Activated CD4-positive, alpha-beta T cell treated with anti-CD3 and anti-CD28 coated beads, Interleukin-2, amount 50 U/mL, for 1 hour (primary cell): ENCODE results near the gene TEX38.
A peak's percentile ranks its signal among the peaks of the same experiment; 100 is the strongest.
"Not testable (repeated sequence)": the region's sequence is repeated elsewhere in the genome, so short reads cannot be mapped to it uniquely, and the experiment has no call there.

Experiments used
- DNase-seq: peaks from one replicate; pipeline ENCODE4 v3.0.0-alpha.2; 2020

TEX38 gene

DNA sequence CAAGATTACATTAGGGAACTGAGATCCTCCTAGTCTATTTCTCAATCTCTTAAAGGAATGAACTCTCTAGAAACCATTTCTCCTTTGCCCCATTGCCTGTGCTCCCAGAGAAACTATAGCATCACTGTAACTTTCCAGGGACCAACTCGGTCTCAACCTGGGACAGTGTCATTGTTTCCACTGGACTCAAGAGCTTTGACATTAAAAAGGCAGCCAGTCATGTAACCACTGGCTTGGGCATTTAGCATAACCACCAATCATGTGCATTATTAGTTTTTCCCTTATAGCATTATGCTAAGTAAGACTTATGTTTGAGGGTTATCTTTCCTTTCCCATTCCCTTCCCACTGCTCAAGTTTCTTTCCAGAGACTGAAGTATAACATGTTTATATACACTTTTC lies 18.2 kb downstream of the TEX38 start:
- no peak for DNase-seq

- DNase-seq: no peak
Measured at GRCh38 chr1:46690931-46691421, 19.3 kb downstream of the TEX38 start.

DNA sequence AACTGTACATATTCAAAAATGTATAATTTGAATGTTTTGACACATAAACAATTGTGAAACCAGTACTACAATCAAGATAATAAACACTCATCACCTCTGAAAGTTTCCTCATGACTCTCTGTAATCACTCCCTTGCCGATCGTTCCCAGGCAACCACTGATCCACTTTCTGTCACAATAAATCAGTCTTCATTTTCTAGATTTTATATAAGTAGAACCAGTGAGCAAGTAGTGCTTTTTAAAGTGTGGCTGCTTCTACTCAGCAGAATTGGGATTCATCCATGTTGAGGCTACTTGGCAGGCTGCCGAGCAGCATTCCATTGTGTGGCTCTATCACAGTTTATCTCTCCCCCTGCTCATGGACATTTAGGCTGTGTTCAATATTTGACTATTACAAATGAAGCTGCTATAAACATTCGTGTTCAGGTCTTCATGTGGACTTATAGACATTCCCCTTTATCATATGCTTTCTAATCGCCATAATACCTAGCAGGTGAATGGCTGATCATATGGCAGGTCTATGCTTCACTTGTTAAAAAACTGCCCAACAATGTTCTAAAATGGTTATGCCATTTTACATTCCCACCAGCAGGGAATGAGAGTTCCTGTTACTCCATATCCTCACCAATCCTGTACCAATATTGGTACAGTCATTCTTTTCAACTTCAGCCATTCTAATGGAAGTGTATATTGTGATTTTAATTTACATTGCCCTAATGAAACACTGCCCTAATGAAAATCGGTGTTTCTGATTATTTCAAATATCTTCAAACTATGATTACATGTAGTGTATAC lies 20.5 kb downstream of the TEX38 start:
- DNase-seq: no peak

DNA sequence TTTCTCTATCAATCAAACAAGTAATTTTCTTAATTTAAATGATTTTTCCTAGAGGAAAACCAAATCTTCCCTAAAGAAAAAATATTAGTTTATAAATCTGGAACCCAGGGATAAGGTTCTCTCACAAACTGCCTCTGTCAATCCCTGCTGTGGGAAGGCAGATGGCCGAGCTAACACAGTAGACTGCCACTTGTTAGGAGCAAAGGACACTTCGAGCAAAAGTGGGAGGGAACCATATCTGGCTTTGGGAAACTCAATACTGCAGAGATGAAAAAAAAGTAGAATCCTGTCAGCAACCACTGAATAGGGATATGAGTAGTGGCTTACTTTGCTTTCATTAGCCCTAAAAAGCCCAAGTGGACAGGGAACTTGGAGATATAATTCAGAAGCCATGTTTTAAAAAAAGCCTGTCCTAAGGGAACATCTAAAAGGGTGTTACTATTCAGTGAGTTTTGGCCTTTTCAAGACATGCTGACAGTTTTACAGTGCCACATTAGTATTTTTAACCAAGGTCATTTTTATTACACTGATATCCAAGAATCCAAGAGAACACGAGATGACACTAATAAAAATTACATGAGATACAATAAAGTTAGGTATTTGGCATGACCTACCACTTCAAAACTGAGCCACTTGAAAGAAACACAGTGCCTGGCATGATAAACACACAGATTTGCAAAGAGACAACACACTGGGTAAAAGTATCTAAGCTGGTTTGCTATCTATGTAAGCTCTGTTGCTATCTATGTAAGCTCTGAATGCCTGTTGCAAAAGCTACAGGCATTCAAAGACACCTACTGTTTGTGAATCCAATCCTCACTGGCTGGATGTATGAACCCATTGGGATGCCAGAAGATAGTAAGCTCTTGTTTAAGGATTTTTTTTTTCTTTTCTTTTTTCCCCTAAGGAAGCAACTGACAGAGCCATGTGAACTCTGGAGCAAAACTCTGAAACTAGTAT lies 21.4 kb downstream of the TEX38 start:
- no peak for DNase-seq

DNA sequence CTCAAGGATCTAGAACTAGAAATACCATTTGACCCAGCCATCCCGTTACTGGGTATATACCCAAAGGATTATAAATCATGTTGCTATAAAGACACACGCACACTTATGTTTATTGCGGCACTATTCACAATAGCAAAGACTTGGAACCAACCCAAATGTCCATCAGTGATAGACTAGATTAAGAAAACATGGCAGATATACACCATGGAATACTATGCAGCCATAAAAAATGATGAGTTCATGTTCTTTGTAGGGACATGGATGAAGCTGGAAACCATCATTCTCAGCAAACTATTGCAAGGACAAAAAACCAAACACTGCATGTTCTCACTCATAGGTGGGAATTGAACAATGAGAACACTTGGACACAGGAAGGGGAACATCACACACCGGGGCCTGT lies 23.0 kb downstream of the TEX38 start:
- DNase-seq: not testable (repeated sequence)

- no peak for DNase-seq
Measured at GRCh38 chr1:46697053-46697452, 25.4 kb downstream of the TEX38 start.

DNA sequence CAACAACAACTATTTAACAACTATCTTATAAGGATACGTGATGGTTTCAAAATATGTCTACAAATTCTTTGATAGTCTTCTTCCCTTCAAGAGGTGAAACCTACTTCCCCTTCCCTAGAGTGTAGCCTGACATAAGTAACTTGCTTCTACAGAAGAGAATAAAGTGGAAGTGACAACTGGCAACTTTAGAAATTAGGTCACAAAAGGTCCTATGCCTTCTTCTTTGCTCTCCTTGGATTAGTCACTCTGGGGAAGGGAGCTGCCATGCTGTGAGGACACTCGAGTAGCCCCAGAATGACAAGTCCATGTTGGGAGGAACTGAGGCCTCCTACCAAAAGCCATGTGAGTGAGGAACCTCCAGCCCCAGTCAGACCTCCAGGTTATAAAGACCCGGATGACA lies 28.0 kb downstream of the TEX38 start:
- no peak for DNase-seq

- no peak for DNase-seq
Measured at GRCh38 chr1:46703927-46704641, 32.4 kb downstream of the TEX38 start.

- DNase-seq: no peak
Measured at GRCh38 chr1:46705408-46705807, 33.8 kb downstream of the TEX38 start.

DNA sequence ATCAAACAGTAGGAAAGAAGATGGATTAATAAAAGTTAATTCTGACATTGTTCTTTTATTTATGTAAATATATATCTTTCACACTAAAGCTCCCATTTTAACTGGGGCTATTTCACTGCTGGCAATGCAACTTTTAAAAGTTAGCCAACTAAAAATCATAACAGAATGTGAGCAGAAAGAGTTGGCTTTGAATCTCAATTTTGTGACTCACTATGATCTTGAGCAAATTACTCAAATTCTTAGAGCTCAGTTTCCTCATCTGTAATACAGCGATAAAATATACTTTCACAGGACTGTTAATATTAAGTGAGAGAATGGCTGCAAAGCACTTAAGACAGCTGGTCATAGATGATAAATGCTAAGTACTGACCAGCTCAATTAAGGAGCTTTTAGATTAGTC lies 36.5 kb downstream of the TEX38 start:
- no peak for DNase-seq

DNA sequence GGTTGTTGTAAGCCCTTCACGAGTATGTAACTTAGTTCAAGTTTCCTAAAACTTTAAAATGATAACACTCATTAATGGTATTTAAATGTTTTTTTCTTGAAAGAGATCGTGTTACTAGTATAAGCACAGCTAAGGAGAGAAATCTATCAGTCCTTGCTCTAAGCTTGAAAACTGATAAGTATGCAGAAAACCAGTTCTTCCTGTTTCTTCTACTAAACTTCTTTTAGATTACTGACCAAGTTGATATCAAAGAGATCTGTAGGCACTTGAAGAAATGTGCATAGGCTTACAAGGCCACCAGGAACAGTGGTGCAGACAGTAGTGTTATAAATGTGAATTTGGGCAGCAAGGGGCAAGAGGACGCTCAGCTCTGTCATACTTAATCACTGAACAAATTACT lies 43.3 kb downstream of the TEX38 start:
- no peak for DNase-seq

DNA sequence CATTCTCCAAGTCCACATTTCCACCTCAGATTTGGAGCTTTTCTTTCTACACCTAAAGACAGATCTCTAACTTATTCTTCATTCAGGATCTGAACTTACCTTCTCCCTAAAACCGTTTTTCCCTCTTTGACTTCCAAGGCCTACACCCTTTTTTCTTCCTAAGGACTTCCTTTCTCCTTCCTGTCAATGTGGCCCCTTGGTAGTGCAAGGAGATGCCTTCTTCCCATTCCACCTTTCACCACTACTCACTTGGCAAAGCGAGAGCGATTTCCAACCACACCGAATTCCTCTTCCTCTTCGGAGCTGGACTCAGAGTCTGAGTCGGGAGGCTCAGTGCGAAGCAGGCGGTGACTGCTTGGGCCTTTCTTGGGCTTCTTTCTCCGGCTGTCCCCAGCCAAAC lies 46.0 kb downstream of the TEX38 start:
- no peak for DNase-seq

DNA sequence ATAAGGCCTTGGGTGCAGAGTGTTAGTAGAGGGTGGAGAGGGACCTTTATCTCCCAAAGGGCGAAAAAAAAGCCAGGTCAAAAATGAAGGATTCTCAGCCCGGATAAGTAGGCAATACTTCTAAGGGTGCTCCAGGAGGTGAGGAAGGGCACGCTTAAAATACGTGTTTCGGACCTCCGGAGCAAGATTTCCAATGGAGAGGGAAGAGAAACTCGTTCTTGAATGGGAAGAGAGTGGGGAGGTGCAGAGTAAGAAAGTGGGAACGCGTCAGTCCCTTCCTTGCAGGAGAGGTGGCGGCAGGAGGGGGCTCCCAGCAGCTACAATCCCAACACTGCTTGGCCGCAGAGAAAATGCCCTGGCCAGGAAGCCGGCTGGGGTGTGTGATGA lies 46.7 kb downstream of the TEX38 start:
- no peak for DNase-seq

- DNase-seq: peak; percentile 99
Measured at GRCh38 chr1:46718727-46719622, 47.3 kb downstream of the TEX38 start, which contains the start of gene EFCAB14. Gene EFCAB14, minus strand, starts transcription at chr1:46719114. Its CDS starts 1,027 bp downstream, at chr1:46718087.

DNA sequence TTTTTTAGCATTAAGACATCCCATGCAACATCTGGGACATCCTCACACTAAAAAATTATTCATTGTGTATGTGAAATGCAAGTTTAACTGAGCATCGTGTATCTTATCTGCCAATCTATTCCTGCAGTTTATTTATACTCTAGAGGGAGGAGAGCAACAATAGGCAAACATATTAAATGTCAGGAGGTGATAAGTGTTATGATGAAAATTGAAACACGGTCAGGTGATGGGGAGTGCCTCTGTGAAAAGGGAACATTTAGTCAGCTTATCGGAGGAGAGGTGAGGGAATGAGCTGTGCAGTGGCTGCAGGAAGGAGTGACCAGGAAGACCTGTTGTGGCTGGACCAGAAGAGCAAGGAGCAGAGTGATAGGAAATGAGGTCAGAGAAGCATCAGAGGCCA lies 48.0 kb downstream of the TEX38 start:
- DNase-seq: no peak

GRCh38 chr1:46720319-46720718 lies 48.7 kb downstream of the TEX38 start:
- not testable (repeated sequence) for DNase-seq

DNA sequence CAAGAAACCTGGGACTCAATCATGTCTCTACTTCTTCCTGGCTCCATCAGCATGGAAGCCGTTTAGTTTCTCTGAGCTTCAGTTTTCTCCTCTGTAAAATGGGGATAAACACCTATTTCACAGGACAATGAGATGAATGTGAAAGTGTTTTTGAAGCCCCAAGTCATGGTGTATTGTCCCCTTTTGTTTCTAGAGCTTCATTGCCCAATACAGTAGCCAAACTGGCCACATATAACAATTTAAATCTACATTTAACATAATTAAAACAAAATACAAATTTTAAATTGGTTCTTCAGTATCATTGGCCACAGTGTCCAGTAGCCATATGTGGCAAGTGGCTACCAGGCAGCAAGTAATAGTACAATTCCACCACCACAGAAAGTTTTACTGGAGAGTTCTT lies 49.5 kb downstream of the TEX38 start:
- DNase-seq: no peak

DNA sequence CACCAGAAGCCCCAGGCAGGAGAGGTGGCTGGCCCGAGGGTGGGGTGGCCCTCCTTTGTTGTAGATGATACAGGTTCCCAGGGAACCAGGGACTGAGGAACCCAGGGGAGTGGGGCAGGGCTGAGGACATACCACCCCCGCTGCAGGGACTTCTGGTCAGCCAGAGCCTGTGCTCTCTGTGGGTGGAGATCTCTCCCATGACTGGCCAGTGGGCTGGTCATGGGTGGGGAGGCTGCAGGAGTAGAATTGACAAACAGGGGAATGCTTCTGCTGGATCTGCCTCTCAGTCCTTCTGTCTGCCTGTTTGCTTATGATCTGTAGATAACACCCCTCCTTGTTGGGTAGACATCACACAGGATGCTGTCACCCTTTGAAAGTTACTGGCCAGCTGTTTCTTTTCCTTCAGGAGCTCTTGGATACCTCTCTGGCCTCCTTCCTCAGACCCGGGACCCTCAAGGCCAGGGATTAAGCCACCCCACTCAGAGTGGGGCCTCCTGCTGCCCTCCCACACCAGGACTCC lies 50.1 kb downstream of the TEX38 start:
- no peak for DNase-seq
